Small intestine (tissue), 7 donors: ENCODE results near the gene OR6N2. TPM values are rescaled to one million over a fixed set of nuclear protein-coding genes. Genes with fewer than 3 reads are reported as not detected.

Experiments
- DNase-seq, 2 donors: peaks; one replicate each; pipeline versions ENCODE4 v3.0.0 to v3.0.0-alpha.2; 2013
- FAIRE-seq: peaks from 2 replicates; lab custom pipeline; 2012; peaks lifted over from hg19 to GRCh38; lab: Jason Lieb, UNC
- H3K27ac ChIP-seq, 3 donors: one replicate each; pipeline ENCODE4 v1.5.1; 2013; ENCODE audit warnings: low read length in 2 of 3, mild to moderate bottlenecking in 2 of 3, control low read depth in 1 of 3, inconsistent platforms in 1 of 3, low read depth in 1 of 3, moderate library complexity in 1 of 3
- H3K27me3 ChIP-seq, 3 donors: one replicate each; pipeline ENCODE4 v1.6.1; 2013; ENCODE audit warnings: low read length in 3 of 3, inconsistent platforms in 1 of 3; ENCODE audit not compliant: control insufficient read depth in 3 of 3, insufficient read depth in 3 of 3
- H3K36me3 ChIP-seq, 3 donors: one replicate each; pipeline ENCODE4 v1.6.1; 2013; ENCODE audit warnings: low read length in 3 of 3, inconsistent platforms in 1 of 3, low read depth in 1 of 3, mild to moderate bottlenecking in 1 of 3, moderate library complexity in 1 of 3; ENCODE audit not compliant: control insufficient read depth in 3 of 3, insufficient read depth in 2 of 3
- H3K4me1 ChIP-seq, 3 donors: one replicate each; pipeline ENCODE4 v1.6.1; 2013; ENCODE audit warnings: low read length in 2 of 3, inconsistent platforms in 1 of 3, low read depth in 1 of 3, mild to moderate bottlenecking in 1 of 3, moderate library complexity in 1 of 3; ENCODE audit not compliant: control insufficient read depth in 3 of 3, insufficient read depth in 2 of 3
- H3K4me3 ChIP-seq, 3 donors: one replicate each; pipeline ENCODE4 v1.5.1; 2013; ENCODE audit warnings: low read length in 3 of 3, control low read depth in 1 of 3, inconsistent platforms in 1 of 3, low read depth in 1 of 3, mild to moderate bottlenecking in 1 of 3, moderate library complexity in 1 of 3
- H3K9me3 ChIP-seq, 2 donors: one replicate each; pipeline ENCODE4 v1.6.1; 2013; ENCODE audit warnings: low read depth in 1 of 2, low read length in 1 of 2; ENCODE audit not compliant: control insufficient read depth in 2 of 2, insufficient read depth in 1 of 2
- WGBS, 3 donors: extraction: QIAGEN DNeasy Blood & Tissue Kit; methylation state at CpG; one replicate each; pipeline ENCODE4 v1.1.7; 2013; 5-methylcytosine and 5-hydroxymethylcytosine counted together
- polyA plus RNA-seq, 4 donors: library from polyadenylated mRNA; stranded (reverse) in 3 of 4; unstranded in 1 of 4; fragments of 200-250 nt in 3 of 4; fragments of 120-200 nt in 1 of 4; gene quantifications; one replicate each; pipeline versions ENCODE4 v1.2.1 to v1.2.3, GENCODE V29; 2013
- donor health status: healthy with polysubstance abuse.
- donor health status: control.
- donor health status: control.
- donor health status: Bipolar disorder and iron deficiency.
- donor health status: healthy.

OR6N2 gene
- polyA plus RNA-seq, 4 donors: not detected

- no peaks in the 10 kb centered on the region for H3K4me1 ChIP-seq
- no peaks in the 10 kb centered on the region for H3K9me3 ChIP-seq
- no peak overlapping the region for H3K27ac ChIP-seq
- H3K36me3 ChIP-seq: no peaks in the 10 kb centered on the region
- no peak overlapping the region for H3K4me3 ChIP-seq
- DNase-seq: no peak
- no peak for FAIRE-seq
- WGBS, 3 donors: 67 to 71% (median 69%) methylated on average over 3 of the region's 3 CpGs
- H3K27me3 ChIP-seq: no peaks in the 10 kb centered on the region
These were observed 17.5 kb upstream of the OR6N2 start for GRCh38 chr1:158798531-158798930.

GRCh38 chr1:158794247-158794646 is 13.2 kb upstream of the OR6N2 start:
- no peaks in the 10 kb centered on the region for H3K9me3 ChIP-seq
- H3K27me3 ChIP-seq: no peaks in the 10 kb centered on the region
- 65 to 73% (median 70%) methylated on average over 6 of the region's 6 CpGs for WGBS, 3 donors
- H3K36me3 ChIP-seq: no peaks in the 10 kb centered on the region
- H3K4me1 ChIP-seq: no peaks in the 10 kb centered on the region
- no peak overlapping the region for H3K27ac ChIP-seq
- DNase-seq (no peak), FAIRE-seq (no peak)
- no peak overlapping the region for H3K4me3 ChIP-seq

GRCh38 chr1:158793604-158794003 is 12.6 kb upstream of the OR6N2 start:
- Histone ChIP-seq H3K36me3 (no peaks in the 10 kb centered on the region), H3K4me3 (no peak overlapping the region), H3K27ac (no peak overlapping the region), H3K9me3 (no peaks in the 10 kb centered on the region), H3K27me3 (no peaks in the 10 kb centered on the region), H3K4me1 (no peaks in the 10 kb centered on the region)
- no peak for FAIRE-seq
- DNase-seq: no peak
- WGBS, 3 donors: 61 to 78% (median 75%) methylated on average over 2 of the region's 2 CpGs

- DNase-seq (no peak), FAIRE-seq (no peak)
- Histone ChIP-seq H3K4me3 (no peak within 1 kb of the TSS), H3K27ac (no peak within 1 kb of the TSS), H3K9me3 (no peaks in the 10 kb centered on the region), H3K4me1 (no peaks in the 10 kb centered on the region), H3K36me3 (no peaks in the 10 kb centered on the region), H3K27me3 (no peaks in the 10 kb centered on the region)
- 58 to 71% (median 64%) methylated on average over 6 of the region's 6 CpGs for WGBS, 3 donors
These were observed 8.8 kb downstream of the OR6N2 start, which contains the start of gene OR6N1 for GRCh38 chr1:158771950-158772866. OR6N1 (minus strand) TSS chr1:158772195; CDS start chr1:158766682, 5,513 bp downstream.

- Histone ChIP-seq H3K9me3 (no peaks in the 10 kb centered on the region), H3K27me3 (no peaks in the 10 kb centered on the region), H3K27ac (no peak within 1 kb of the TSS), H3K4me1 (no peaks in the 10 kb centered on the region), H3K36me3 (no peaks in the 10 kb centered on the region), H3K4me3 (no peak within 1 kb of the TSS)
- FAIRE-seq (no peak), DNase-seq (no peak)
- WGBS, 3 donors: 82 to 90% (median 86%) methylated on average over 2 of the region's 2 CpGs
These were observed 26.6 kb downstream of the OR6N2 start, which contains the start of gene OR6K6 for GRCh38 chr1:158754420-158754819. OR6K6 (plus strand) TSS chr1:158754720; CDS start chr1:158754888, 168 bp downstream.

GRCh38 chr1:158752155-158752712 is 28.8 kb downstream of the OR6N2 start:
- 81 to 87% (median 82%) methylated on average over 9 of the region's 9 CpGs for WGBS, 3 donors
- no peak for FAIRE-seq

GRCh38 chr1:158735848-158736247 is 45.2 kb downstream of the OR6N2 start:
- DNase-seq (no peak), FAIRE-seq (no peak)
- Histone ChIP-seq H3K27ac (no peak overlapping the region), H3K9me3 (no peaks in the 10 kb centered on the region), H3K4me3 (no peak overlapping the region), H3K27me3 (no peaks in the 10 kb centered on the region), H3K36me3 (no peaks in the 10 kb centered on the region), H3K4me1 (no peaks in the 10 kb centered on the region)

More at GRCh38 chr1:158752155-158752712, 28.8 kb downstream of the OR6N2 start:
- no peaks in the 10 kb centered on the region for H3K9me3 ChIP-seq
- H3K27me3 ChIP-seq: no peaks in the 10 kb centered on the region
- H3K27ac ChIP-seq: no peak overlapping the region
- H3K36me3 ChIP-seq: no peaks in the 10 kb centered on the region
- no peaks in the 10 kb centered on the region for H3K4me1 ChIP-seq
- H3K4me3 ChIP-seq: no peak overlapping the region
- no peak for DNase-seq

GRCh38 chr1:158732524-158732923 is 48.5 kb downstream of the OR6N2 start:
- DNase-seq: no peak
- no peaks in the 10 kb centered on the region for H3K27me3 ChIP-seq
- no peaks in the 10 kb centered on the region for H3K36me3 ChIP-seq
- H3K4me3 ChIP-seq: no peak overlapping the region
- H3K9me3 ChIP-seq: no peaks in the 10 kb centered on the region
- 73 to 80% (median 80%) methylated on average over 2 of the region's 2 CpGs for WGBS, 3 donors
- no peak overlapping the region for H3K27ac ChIP-seq
- no peak for FAIRE-seq
- H3K4me1 ChIP-seq: no peaks in the 10 kb centered on the region
